Medulla oblongata (tissue), 1 donor: ENCODE measurements around the gene RAB11FIP4.

Experiments
- DNase-seq: peaks from one replicate; pipeline ENCODE4 v3.0.0-alpha.2; 2015; ENCODE audit errors: extremely low spot score

Gene RAB11FIP4

DNA sequence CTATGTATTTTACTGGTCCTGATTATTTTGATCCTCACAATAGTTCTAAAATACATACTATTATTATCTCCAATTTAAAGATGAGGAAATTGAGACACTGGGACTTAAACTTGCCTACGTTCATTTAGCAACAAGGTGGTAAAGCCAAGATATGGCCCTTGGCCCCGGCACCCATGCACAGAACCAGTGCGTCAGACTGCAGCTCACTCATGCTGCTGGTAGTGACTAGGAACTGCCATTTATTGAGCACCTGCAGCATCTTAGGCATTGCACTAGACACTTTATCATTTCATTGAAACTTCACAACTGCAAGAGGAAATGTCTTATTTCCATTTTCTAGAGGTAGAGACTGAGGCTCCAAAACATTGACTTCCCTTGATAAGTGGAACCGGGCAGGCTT is 93.3 kb downstream of the RAB11FIP4 start:
- no peak for DNase-seq

DNA sequence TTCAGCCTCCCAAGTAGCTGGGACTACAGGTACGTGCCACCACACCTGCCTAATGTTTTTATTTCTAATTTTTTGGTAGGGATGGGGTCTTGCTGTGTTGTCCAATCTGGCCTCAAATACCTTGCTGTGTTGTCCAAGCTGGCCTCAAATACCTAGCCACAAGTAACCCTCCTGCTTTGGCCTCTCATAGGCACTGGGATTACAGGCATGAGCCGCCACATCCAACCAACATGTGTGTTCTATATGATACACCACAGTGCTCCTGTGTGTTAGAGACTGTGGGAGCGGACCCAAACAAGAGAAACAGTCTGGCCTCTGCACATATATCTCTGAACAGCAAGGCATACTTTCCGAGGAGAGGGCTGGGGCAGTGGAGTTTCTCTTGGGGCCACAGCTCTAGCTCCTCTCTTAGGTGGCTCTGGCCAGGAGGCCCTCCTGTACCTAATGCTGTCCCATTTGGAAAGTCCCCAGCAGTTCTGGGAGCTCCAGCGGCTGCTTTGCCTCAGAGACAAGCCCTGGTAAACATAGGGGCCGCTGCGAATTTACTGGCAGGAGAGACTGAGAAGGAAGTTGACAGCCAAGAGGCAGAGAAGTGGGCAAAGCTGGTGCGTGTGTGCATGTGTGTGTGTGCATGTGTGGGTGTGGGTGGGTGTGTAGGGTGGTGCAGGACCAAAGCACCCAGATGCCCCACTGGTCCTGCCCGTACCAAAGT is 95.0 kb downstream of the RAB11FIP4 start:
- DNase-seq: peak; percentile 58

- DNase-seq: no peak
These were observed 95.7 kb downstream of the RAB11FIP4 start for GRCh38 chr17:31487063-31487647.

DNA sequence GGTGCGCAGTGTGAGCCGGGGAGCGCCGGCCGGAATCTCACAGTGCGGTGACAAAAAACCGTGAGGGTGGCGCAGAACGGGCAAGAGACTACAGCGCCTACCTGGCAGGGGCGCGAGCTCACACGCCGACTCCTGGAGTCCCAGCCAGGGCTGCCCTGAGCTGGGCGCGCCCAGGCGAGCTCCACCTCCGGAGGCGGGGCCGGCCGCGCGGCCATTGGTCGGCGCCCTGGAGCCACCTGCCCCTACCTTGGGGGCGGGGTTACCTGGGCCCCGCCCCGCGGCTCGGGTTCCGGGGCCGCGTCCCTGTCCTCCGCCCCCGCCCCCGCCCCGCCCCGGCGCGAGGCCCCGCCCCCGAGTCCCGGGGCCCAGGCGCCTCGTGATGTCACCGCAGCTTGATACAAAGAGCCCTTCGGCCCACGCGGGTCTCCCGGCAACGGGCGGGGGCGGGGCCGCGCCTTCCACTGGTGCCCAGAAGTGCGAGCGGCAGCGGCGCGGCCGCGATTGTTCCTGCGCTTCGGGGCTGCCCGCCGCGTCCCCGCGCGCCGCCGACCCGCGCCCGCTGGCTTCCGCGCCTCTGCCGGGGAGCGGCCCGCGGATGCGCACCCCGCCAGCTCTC is 96.3 kb downstream of the RAB11FIP4 start:
- DNase-seq: peak; percentile 93

- DNase-seq: no peak
These were observed 96.9 kb downstream of the RAB11FIP4 start for GRCh38 chr17:31488264-31488981.

DNA sequence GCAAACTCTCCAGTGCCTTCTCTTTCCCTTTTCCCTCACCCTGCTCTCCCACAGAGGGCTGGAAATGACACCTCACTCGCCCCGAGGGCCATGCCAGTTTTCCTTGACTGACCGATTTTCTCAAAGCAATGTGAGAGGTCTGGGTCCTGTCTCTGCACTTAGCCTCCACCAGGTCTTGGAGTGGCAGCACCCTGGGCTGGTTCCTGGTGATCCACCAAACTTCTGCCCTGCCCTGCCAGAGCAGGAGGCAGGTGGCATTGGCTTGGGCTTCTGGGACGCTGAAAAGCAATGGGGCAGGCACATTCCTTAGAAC is 97.5 kb downstream of the RAB11FIP4 start:
- no peak for DNase-seq

DNA sequence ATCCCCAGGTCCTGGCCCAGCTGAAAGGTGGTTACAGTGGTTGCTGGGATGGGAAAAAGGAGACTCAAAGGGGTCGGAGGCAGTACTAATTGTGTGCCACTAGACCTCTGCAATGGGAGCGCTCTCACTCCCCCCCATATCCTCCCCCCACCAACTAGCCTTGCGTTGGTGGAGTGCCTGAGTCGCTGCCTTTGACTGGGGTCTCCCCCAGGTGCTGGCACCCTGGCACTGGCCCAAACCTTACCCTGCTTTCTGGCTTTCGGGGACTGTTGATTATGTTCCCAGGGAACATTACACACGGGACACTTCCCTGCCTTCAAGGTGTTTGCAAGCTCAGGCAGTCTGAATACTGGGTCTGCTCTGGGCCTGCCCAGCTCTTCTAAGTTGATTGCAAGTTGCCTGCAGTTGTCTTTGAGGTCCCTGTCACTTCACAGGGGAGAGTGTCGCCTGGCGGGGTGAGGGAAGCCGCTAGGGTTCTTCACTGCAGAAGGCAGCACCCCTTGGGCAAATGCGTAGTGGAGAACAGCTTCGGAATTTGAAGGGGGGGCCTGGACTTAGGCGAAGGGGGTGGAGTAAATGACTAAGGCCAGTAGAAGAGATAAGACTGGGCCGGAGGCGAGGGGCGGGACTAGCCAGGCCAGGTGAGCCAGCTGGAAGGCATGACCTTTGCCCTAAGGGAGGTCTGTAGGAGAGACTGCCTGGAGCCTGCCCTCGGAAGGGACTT is 98.0 kb downstream of the RAB11FIP4 start:
- no peak for DNase-seq

GRCh38 chr17:31490019-31490650 is 98.7 kb downstream of the RAB11FIP4 start:
- DNase-seq: no peak

- no peak for DNase-seq
These were observed 99.3 kb downstream of the RAB11FIP4 start for GRCh38 chr17:31490671-31491375.

DNA sequence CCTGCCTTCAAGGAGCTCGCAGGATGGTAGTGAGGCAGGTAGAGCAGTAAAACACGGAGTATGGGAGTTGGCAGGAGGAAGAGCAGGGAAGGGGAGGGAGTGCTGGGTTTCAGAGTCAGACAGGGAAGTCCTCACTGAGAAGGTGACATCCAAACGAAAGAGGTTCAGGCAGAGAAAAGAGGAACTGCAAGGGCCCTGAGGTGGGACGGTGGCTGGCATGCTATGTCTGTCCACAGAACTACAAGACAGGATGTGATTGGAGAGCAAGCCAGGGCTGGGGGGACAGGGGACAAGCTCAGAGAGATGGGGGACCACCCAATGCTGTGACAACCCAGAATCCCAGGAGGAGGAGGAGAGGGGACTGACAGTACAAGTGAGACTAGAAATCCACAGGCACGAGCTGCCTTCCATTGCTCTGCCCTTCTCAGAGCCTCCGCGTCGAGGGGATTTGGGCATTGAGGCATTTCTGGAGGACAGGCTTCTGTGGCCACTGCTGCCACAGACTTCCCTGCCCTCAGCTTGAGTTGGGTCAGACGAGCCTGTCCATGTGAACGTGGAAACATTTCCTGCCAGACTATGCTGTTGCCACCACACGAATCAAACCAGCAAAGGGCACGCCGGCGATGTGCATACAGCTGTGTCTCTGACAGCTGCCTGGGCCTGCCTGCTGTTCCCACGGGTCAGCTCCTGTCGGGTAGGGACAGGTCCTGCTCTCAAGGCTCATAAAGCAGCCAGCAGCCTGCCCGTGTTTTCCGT is 100.1 kb downstream of the RAB11FIP4 start:
- DNase-seq: no peak

GRCh38 chr17:31492206-31492605 is 100.7 kb downstream of the RAB11FIP4 start:
- no peak for DNase-seq

DNA sequence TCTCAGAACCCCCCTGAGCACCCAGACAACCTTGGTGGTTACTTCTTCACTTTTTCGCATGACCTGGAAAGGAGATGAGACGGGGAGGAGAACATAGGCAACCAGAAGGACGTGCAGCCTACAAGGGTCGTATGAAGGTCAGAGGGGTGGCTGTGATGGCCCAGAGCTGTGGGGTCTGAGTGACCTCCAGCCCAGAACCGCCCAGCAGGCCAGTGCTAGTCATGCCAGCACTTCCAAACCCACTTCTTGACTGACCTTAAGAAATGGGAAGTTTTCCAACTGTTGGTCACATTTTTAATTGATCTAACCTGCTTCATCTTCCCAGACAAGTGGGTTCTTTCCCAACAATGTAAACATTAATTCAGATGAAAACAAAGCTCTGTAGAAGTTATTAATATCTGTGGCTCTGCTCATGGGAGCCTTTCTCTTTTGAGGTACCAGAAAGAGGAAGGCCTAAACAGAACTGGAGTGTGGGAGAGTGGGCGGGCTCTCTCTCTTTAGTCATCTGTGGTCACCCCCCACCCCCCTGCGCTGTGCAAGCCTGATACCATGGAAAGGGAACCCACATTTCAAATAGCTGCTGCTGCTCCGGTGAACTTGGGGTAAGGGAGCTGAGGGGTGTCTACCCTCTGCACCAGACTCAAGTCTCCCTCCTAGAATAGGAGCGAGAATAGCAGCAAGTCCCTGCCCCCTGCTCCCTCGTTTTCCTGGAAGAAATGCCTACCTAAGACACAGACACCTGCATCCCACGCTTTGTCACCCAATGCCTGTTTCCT is 101.6 kb downstream of the RAB11FIP4 start:
- DNase-seq: peak; percentile 67

- DNase-seq: no peak
These were observed 102.2 kb downstream of the RAB11FIP4 start for GRCh38 chr17:31493656-31494155.

GRCh38 chr17:31494259-31495021 is 103.0 kb downstream of the RAB11FIP4 start:
- DNase-seq: no peak

DNA sequence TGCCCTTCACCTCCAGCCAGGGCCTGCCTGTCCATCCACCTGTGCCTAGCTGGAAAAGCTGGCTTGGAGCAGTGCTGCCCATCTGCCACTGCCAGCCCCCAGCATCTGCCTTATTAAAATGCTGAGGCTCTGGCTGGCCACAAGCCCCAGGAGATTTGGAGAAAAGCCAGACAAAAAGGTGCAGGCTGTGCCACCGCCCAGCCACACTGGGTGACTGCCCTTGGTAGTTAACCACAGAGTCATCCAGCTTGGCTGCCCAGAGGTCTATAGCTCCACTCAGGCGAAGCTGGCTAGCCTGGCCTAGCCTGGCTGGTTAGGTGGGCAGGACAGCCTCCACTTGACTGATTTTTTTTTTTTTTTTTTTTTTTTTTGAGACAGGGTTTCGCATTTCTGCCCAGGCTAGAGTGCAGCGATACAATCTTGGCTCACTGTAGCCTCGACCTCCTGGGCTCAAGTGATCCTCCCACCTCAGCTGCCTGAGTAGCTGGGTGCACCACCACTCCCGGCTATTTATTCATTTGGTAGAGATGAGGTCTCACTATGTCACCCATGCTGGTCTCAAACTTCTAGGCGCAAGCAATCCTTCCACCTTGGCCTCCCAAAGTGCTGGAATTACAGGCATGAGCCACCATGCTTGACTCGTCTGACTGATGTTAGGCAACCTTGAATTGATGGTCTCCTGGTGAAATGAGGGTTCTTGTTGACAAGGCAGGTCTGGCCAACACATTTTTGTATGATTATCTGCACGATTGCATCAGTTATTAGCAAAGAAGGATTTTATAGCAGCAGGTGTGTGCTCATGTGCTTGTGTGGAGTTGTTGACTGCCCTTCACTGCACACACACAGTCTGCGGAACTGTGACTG is 103.8 kb downstream of the RAB11FIP4 start:
- no peak for DNase-seq

GRCh38 chr17:31496097-31496496 is 104.6 kb downstream of the RAB11FIP4 start:
- no peak for DNase-seq

GRCh38 chr17:31496601-31497000 is 105.1 kb downstream of the RAB11FIP4 start:
- DNase-seq: no peak
